SK-N-SH treated with all-trans-retinoic acid at 6 μM for 48 hours (cell line): ENCODE data around the gene ITGB1.

Experiments used
- CREB5 ChIP-seq: fragments of 250-450 bp; sonication (Bioruptor Pico); IDR thresholded peaks from 2 replicates; pipeline ENCODE4 v1.5.1; 2020; ENCODE audit warnings: low read depth, mild to moderate bottlenecking, moderate library complexity
- OSR1 ChIP-seq: fragments of 250-450 bp; sonication (Bioruptor Pico); IDR thresholded peaks from 2 replicates; pipeline ENCODE4 v1.8.0; 2022; ENCODE audit warnings: moderate library complexity, mild to moderate bottlenecking, inconsistent platforms
- PATZ1 ChIP-seq: fragments of 250-450 bp; sonication (Bioruptor Pico); IDR thresholded peaks from 2 replicates; pipeline ENCODE4 v1.8.0; 2020; ENCODE audit warnings: mild to moderate bottlenecking, moderate library complexity, borderline replicate concordance
- TSHZ2 ChIP-seq: fragments of 250-450 bp; sonication (Bioruptor Pico); IDR thresholded peaks from 2 replicates; pipeline ENCODE4 v1.5.0; 2020; ENCODE audit warnings: mild to moderate bottlenecking, moderate library complexity
- ZFP3 ChIP-seq: fragments of 250-450 bp; sonication (Bioruptor Pico); IDR thresholded peaks from 2 replicates; pipeline ENCODE4 v1.5.0; 2020; ENCODE audit warnings: mild to moderate bottlenecking, moderate library complexity
- ZFP30 ChIP-seq: fragments of 450-650 bp; formaldehyde crosslinking; IDR thresholded peaks from 2 replicates; pipeline ENCODE4 v1.5.0; 2022; ENCODE audit warnings: mild to moderate bottlenecking, moderate library complexity
- ZNF565 ChIP-seq: fragments of 450-650 bp; formaldehyde crosslinking; conservative IDR thresholded peaks from 2 replicates; pipeline ENCODE4 v1.5.0; 2020; ENCODE audit warnings: low read depth, mild to moderate bottlenecking, moderate library complexity

GRCh38 chr10:32943395-32943794 lies 14.6 kb downstream of the ITGB1 start:
- TF ChIP-seq ZNF565 (no peak), TSHZ2 (CRISPR knock-in tag) (no peak), ZFP3 (no peak), OSR1 (CRISPR knock-in tag) (no peak), CREB5 (no peak), PATZ1 (CRISPR knock-in tag) (no peak), ZFP30 (CRISPR knock-in tag) (no peak)
